HG03442 (cell line): ENCODE results near the gene TSPAN18.

Source experiments
- ATAC-seq: cut with Tn5 transposase; IDR thresholded peaks from one replicate; pipeline ENCODE4 v1.9.1; 2021; ENCODE audit warnings: mild to moderate bottlenecking, moderate library complexity; ENCODE audit not compliant: unreplicated experiment

The TSPAN18 gene

DNA sequence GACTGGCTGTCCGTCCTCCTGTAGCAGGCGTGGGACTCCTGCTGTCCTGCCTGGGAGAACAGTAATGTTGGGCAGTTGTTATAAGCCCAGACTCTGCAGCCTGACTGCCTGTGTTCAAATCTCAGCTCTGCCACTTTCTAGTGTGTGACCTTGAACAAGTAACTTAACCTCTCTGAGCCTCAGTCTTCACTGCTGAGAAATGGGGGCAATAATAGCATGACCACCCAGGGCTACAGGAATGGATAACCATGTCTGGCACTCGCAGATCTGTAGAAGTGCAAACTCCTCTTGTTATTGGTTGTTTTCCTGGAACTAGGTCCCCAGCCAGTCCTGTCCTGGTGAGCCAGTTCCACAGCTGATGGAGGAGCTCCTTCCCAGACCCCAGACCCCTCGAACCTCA, 154.2 kb downstream of the TSPAN18 start:
- ATAC-seq = no peak

DNA sequence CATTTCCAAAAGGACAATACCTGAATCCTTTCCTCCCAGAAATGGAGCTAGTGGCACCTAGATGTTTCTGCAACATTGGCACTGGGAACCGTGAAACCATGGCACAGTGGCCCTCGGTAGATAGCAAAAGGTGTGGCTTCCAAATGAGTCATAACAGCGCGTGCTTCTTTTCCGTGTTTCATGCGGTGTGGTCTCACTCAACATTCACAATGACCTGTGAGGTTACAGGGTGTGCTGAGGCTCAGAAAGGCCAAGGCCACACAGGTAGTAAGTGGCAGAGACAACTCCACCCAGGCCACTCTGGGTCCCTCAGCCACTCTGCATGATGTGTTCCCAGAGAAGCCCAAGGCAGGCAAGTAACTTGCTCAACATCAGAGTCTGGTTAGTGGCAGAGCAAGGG, 156.5 kb downstream of the TSPAN18 start:
- ATAC-seq = no peak

DNA sequence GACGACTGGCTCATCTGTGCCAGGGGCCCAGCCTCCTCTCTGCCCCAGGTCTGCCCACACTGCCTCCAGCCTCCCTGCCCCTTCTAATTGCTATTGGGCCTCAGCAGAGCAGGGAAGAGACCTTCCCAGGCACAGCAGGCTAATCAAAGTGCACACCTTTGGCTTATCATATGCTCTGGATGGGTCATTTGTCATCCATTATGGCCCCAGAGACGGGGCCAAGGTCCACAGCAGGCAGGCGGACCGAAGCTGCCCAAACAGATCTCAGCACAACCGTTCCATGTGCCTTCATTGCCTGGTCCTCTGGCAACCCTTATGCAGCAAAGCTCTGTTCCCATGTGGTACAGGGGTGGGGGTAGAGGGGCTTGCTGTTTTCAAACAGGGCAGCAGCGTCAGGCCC, 157.3 kb downstream of the TSPAN18 start:
- no peak for ATAC-seq

DNA sequence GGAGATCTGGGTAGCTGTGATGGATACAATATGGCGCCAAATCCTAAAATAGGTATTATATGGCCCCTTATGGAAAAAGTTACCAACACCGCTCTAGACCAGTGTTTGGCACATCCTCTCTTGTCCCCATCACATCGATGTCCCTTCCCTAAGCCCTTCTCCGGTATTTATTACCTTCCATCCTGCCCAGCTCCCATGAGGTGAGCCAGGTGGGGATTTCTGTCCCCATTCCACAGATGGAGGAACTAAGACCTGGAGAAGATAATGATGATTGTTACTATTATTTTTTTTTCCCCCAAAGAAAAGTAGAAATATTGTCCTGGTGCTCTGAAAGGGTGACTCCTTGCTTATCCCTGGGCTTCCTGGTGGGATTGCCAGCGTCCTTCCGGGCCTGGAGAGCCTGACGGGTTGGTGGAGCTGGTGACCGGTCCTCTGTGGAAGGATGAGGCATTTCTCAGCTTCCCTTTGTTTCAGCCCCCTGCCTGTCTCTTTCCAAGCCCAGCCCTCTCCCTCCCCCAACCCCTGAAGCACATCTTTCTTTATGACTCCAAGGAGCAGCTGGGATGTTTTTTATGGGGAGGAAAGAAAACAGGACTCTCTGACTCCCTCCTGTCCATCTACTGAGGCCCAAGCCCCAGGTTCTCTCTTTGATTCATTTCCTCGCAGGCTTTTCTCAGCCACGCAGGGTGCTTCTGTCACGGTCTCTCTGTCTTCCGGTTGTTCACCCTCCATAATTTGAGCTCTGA, 158.5 kb downstream of the TSPAN18 start:
- no peak for ATAC-seq

DNA sequence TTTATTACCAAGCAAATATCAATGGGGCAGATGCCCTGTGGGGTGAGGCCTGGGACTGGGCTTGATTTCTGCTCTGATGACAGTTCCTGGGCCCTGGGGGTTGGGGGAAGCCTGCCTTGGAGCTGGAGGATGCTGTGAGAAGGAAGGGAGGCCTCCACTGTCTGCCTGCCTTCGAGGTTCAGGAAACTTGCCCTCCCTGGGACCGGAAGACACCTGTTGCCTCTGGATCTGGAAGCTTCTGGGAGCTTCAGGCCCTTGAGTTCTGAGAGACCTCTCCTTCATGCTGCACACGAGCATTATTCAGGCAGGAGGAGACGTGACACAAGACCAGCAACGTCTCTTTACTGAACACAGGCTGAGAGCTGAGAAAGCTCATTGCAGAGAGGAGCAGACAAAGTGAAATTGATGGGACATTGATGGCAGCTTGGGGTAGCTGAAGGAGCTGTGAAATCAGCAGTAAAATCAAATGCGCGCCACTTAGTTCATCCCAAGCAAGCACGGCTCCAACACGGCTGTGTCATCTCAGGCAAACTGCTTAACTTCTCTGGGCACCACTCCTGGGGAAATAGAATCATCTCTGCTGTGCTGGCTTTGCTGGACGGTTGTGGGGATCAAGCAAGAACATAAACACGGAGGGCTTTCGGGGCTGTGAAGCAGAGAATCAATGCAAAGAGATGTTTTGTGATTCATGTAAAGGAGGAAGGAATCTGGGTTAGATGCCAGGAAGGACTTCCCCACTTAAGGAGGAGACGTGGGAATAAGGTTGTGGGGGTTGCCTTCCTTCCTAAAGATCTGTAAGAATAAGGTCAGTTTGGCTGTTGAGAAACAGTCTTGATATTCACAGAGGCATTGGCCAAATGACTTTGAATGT, 159.4 kb downstream of the TSPAN18 start:
- no peak for ATAC-seq

DNA sequence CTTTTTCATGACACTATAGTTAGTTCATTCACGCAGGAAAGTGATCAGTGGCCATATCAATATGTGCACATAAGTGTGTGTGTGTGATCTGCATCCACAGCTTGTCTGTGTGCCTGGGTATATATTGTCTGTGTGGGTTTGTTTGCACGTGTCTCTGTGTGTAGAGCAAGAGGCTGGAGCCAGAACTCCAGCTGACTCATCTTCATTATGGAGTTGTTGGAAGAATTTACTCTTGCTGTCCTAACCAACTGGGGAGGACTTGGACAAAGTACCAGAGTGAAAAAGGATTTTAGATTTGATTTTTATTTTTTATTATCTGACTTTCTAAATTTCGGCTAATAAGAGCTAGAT, 160.0 kb downstream of the TSPAN18 start:
- ATAC-seq = no peak

DNA sequence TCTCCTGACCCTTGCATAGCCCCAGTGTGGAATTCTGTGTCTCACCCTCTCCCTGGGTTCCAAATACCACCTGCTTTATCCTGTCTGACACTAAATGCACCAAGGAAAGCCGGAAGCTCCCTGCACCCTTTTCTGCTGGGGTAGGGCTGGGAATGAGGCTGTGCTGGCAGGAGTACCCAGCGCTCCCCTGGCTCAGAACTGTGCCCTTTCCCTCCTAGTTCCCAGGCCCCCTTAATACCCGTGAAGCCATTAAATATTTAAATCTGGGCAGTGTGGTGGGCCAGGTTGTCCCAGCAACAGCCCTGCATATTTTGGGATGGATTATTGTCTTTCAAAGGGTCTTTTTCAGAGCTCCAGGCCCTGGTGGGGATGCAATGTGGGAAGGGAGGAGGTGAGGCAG, 160.9 kb downstream of the TSPAN18 start:
- no peak for ATAC-seq

DNA sequence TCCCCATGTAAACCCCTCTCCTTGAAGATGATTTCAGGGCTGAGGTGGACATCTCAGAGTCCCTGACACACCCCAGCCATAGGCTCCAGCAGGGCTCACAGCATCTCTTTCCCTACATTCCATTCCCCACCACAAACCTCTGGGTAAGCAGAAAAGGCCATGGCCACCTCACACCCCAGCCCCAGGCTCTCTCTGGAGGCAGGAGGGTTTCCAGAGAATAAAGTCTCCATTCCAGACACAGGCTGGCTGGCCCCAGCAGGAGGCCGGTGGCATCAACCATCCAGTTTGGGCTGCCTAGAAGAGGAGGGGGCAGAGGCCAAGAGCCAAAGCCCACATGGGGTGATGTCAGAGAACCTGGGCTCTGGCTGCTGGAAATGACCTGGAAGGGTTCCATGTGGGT, 162.5 kb downstream of the TSPAN18 start:
- no peak for ATAC-seq

DNA sequence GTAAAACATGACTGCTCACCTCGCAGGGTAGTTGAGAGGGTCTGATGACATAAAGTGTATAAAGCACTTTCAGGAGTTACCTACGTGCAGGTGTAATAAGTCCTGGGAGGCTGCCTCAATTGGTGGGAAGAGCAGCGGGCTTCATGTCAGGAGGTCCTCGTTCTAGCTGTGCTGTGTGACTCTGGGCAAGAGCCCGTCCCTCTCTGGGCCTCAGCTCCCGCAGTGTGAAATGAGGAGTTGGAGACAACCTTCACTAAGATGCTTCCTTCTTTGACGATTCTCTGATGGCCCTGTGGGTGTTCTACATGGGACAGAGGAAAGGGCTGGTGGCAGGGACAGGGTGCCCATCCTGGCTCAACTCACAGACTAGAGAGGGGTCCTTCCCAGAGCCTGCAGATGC, 166.1 kb downstream of the TSPAN18 start:
- no peak for ATAC-seq

DNA sequence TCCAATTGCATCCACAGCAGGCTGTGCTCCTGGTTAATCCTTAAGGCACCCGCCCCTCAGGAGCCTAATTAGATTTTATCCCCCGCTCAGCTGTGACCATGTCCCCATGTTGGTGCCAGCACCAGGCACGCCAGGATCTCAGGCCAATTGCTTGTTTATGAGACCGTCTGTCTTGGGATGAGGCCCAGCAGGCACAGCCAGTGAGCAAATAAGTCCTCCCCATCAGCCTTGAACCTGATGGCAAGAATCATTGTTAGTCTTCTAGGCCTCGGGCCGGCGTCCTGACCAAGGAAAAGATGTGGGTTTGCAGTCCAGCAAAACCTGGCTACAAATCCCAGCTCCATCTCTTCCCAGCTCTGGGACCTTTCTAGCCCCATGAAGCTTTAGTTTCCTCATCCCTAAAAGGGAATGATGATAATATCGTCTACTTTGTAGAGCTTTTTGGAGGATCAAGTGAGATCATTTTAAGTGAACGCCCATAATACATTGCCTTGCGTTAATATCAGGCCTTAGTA, 166.6 kb downstream of the TSPAN18 start:
- no peak for ATAC-seq

DNA sequence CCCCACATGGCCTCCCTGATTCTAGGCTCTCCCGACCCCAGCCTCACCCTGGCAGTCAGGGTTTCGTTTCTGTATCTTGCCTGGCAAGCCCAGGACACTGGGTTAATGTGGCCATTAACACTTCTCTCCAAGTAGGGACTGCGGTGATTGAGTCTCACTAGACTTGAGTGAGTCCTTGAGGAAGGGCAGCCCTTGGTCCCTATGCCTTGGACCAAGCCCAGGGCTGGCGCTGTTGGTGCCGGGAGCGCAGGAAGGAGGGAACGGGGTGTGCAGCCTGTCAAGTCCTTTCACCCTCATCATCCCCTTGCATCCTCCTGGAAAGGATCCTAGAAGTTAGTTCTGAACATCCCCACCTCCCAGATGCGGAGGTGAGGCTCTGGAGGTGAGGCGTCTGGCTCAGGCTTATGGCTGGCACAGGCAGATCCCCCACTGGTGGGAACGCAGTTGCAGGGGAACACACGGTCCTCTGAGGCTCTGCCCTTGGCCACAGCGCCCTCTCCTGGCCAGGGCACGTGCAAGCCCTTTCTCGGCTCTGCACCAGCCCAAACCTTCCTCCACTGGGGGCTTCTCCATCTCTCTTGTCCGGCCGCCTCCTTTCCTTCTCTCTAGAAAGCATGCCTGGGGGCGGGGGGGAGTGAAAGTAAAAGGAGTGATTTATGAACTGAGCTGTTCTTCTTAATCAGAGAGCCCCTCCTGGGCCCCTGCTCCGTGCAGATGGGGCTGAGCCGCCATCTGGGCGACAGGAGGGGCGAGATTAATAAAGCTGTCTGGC, 167.3 kb downstream of the TSPAN18 start:
- ATAC-seq = no peak

DNA sequence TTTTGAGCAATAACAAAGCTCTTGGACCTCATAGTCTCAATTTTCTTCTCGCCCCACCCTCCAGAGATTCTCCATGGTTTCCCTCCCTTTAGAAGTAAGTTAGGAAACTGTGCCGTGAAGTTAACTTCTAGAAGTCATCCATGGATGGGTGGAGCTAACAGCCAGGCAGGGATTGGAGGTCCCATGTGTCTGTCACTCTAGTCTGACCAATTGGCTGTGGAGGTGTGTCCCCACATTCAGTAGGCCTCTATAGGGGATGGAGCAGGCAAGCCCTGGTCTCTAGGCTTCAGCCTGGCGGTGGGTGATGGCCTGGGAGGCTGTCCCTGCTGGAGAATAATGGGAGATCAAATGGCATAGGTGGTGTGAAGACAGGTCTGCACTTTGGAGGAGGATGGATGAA, 173.2 kb downstream of the TSPAN18 start:
- no peak for ATAC-seq

DNA sequence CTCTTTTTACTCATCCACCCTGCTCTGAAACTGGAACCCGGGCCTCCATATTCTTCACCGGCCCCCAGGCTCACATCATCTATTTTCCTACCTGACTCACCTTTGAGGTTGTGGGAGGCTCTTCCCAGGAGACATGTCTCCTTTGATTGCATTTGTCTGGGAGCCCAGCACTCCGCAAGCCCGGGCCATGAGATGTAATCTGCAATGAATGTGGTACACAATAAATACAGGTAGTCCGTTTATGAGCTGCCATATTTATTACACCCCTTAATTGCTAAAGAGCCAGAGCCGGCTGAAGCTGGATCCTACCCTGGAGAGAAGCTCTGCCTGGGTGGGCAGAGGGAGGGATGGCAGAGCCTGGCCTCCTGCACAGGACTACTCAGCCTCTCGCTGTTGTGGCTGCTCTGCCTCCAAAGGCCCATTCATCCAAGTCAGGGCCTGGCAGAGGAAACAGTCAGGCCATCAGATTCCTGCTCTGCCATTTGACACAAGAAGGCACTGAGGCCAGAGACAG, 174.4 kb downstream of the TSPAN18 start:
- no peak for ATAC-seq

DNA sequence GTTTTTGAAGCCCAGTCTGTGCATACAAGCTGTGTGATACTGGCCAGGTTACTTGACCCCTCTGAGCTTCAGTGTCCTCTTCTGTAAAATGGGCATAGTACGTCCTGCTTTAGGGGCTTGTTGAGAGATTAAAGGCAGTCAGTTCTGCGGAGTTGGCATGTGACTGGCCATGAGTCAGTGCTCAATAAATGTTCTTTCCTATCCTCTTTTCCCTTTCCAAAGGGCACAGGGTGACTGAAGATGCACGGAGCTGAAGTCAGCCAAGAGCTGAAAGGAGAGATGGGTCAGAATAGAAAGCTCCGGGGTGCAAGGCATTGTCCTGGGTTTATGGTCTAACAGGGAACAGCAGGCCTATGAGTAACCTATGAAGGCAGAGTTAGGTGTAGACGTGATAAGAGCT, 175.0 kb downstream of the TSPAN18 start:
- ATAC-seq = no peak

DNA sequence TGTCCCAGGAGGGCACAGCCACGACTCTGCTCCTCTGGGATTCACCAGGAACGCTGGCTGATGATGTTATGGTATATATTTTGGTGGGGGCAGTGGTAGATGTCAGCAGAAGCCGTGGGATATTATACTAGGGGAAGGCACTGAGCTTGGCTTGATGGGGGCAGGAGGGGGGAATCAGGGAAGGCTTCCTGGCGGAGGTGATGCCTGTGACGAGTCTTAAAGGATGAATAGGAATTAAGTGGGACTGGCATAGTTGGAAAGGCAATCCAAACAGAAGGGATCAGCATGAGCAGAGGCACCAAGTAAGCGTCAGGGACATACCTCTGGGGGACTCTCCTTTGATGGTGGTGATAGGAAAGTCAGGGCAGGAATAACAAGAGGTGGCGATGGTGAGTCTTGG, 176.3 kb downstream of the TSPAN18 start:
- ATAC-seq = no peak

DNA sequence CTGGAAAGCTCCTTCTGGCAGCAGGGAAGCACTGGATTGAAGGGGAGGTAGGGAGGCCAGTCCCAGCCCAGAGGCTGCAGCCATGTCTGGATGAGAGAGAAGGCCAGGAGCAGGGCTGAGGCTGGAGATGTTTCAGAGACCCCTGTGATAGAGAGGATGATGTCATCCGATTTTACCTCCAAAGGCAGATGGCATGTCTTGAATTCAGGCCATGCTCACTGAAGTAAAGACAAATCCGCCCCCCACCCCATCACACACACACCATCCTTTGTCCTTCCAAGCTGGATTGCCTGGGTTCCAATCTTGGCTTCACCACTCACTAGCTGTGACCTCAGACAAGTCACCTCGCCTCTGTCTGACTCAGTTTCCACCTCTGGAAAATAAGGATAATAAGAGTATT, 176.8 kb downstream of the TSPAN18 start:
- no peak for ATAC-seq

DNA sequence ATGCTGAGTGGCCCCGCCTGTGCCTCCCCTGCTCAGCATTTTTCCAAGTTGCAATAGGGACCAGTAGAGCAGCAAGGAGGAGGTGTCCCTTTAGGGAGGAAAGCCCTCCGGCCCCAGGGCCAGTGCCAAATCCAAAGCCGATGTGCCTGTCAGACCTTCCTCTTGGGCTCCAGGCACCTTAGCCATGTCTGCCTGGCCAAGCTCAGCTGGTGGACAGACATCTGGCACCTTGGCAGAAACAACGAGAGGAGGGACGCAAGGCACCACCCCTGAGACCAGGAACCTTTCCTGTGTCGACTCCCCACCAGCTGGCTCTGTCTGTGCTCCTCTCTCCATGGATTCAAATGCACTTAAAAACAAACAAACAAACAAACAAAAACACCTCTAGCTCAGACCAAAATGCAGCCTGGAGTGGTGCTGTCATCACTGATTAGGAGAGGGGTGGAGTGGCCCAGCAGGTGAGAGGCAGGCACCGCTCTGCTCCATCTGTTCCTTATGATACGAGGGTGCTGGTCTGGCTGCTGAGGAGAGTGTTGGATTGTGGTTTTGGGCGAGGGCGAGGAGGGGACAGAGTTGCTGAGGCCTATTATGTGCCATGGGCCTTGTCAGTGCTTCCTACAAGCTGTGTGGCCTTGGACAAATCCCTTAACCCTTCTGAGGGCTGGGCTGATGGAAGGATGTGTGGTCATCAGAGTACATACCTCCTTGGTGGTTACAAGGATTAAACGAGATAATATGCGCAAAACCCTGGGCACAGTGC, 177.7 kb downstream of the TSPAN18 start:
- no peak for ATAC-seq

DNA sequence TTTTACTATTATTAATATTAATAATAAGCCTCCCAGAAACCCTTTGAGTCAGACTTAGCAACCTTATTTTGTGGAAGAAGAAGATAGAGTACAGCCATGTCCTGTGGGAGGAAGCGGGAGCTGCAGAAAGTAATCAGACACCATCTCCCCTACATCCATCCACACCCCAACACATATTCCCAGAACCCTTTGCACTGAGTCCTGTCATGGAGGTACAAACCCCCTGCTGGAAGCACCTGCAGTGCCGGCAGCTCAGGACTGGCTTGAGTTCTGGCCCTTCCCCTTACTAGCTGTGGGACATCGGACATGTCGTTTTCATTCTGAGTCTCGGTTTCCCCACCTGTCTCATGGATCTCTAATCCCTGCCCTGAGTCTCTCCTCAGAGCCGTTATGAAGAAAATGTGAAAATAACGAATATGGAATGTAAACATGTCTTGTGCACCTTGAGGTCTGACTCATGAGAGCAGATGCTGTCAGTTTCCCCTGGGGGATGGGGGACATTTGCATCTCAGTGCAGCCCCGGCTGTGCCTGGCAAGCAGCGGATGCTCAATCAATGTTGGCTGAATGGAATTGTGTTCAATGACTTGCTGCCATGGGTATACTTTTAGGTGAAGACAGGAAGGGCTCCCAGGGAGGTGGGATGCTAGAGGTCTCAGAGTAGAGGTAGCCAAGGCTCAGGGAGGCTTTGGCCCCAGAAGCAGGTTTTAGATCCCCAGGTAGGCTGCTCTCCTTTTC, 178.5 kb downstream of the TSPAN18 start:
- ATAC-seq = no peak

DNA sequence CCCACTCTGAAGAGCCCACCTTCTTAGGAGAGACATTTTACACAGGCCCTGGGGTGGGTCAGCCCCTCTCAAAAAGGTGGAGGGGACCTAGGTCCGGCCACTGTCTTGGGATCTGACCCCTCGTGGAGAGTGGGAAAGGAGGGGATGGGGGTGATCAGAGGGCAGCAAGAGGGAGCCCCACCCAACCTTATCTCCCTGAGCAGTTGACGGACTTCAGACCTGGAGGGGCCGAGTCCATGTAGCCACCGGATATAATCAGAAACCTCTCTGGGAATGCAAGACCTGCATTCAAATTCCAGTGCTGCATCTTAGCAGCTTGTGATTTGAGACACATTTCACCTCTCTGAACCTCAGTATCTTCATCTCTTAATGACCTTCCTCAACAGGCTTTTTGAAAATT, 179.9 kb downstream of the TSPAN18 start:
- no peak for ATAC-seq

DNA sequence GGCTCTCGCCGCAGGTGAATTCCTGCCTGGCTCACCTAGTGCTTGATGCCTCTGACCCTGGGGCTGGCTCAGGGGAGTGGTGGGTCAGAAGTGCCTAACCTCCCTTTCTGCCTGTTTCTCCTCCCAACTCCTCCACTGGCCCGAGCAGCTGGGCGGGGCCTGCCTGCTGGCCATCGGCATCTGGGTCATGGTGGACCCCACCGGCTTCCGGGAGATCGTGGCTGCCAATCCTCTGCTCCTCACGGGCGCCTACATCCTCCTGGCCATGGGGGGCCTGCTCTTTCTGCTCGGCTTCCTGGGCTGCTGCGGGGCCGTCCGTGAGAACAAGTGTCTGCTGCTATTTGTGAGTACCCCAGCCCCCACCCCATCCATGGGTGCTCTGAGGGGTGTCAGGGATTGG, 182.8 kb downstream of the TSPAN18 start:
- ATAC-seq = no peak
